ENCODE data around the gene FAT1.

- TF ChIP-seq CTCF (IDR thresholded peaks at IDR 0.05 in 4 of 5, conservative IDR thresholded peaks at IDR 0.05 in 1 of 5) (no peak), POLR2A (IDR thresholded peaks at IDR 0.05) (no peak)
Observed at GRCh38 chr4:186557061-186557460, 166.6 kb downstream of the FAT1 start.

All from gastrocnemius medialis (tissue), 4 donors.